ENCODE measurements around the gene MINDY1.

Gene MINDY1

GRCh38 chr1:151006327-151007052, at the start of gene MINDY1:
Gene MINDY1, minus strand, starts transcription at chr1:151006902. Its CDS starts 4,285 bp downstream, at chr1:151002617.
- in situ Hi-C loops (cut with HindIII; ENCODE audit: low pct_ligation_motif_present, low sequenced_read_pairs): no loop called here
- peak; percentile 73 for TF ChIP-seq CTCF (IDR thresholded peaks at IDR 0.05; ENCODE audit: low read depth, low read length, missing control alignments)
- DNase-seq: peak; percentile 80
- Histone ChIP-seq H3K36me3 (replicated peaks) (no peaks in the 10 kb centered on the region), H3K27me3 (replicated peaks) (no peaks in the 10 kb centered on the region), H3K27ac (peak within 1 kb of the TSS; percentile 87), H3K4me3 (ENCODE audit: low read depth, low read length) (peak within 1 kb of the TSS; percentile 59)

GRCh38 chr1:151056149-151056548, 49.4 kb upstream of the MINDY1 start:
- Histone ChIP-seq H3K36me3 (replicated peaks) (peaks cover 59% of the 10 kb centered on the region), H3K27me3 (replicated peaks) (no peaks in the 10 kb centered on the region), H3K4me3 (ENCODE audit: low read depth, low read length) (no peak overlapping the region), H3K27ac (no peak overlapping the region)
- no peak for TF ChIP-seq CTCF (IDR thresholded peaks at IDR 0.05; ENCODE audit: low read depth, low read length, missing control alignments)
- in situ Hi-C loops (cut with HindIII; ENCODE audit: low pct_ligation_motif_present, low sequenced_read_pairs): no loop called here
- no peak for DNase-seq

- Histone ChIP-seq H3K4me3 (ENCODE audit: low read depth, low read length) (no peak overlapping the region), H3K27me3 (replicated peaks) (no peaks in the 10 kb centered on the region), H3K27ac (no peak overlapping the region), H3K36me3 (replicated peaks) (peaks cover 64% of the 10 kb centered on the region)
- no peak for TF ChIP-seq CTCF (IDR thresholded peaks at IDR 0.05; ENCODE audit: low read depth, low read length, missing control alignments)
- in situ Hi-C loops (cut with HindIII; ENCODE audit: low pct_ligation_motif_present, low sequenced_read_pairs): no loop called here
- DNase-seq: no peak
Observed at GRCh38 chr1:151055581-151055980, 48.9 kb upstream of the MINDY1 start.

GRCh38 chr1:151054971-151055547, 48.4 kb upstream of the MINDY1 start:
- Histone ChIP-seq H3K36me3 (replicated peaks) (peaks cover 67% of the 10 kb centered on the region), H3K27me3 (replicated peaks) (no peaks in the 10 kb centered on the region), H3K4me3 (ENCODE audit: low read depth, low read length) (no peak overlapping the region), H3K27ac (no peak overlapping the region)
- in situ Hi-C loops (cut with HindIII; ENCODE audit: low pct_ligation_motif_present, low sequenced_read_pairs): no loop called here
- TF ChIP-seq CTCF (IDR thresholded peaks at IDR 0.05; ENCODE audit: low read depth, low read length, missing control alignments): no peak
- DNase-seq: no peak

GRCh38 chr1:151051356-151052009, 44.8 kb upstream of the MINDY1 start:
- no peaks in the 10 kb centered on the region for H3K27me3 ChIP-seq (replicated peaks)
- H3K36me3 ChIP-seq (replicated peaks): peaks cover 58% of the 10 kb centered on the region
- H3K27ac ChIP-seq: no peak overlapping the region
- no peak overlapping the region for H3K4me3 ChIP-seq (ENCODE audit: low read depth, low read length)
- in situ Hi-C loops (cut with HindIII; ENCODE audit: low pct_ligation_motif_present, low sequenced_read_pairs): no loop called here
- no peak for DNase-seq
- no peak for TF ChIP-seq CTCF (IDR thresholded peaks at IDR 0.05; ENCODE audit: low read depth, low read length, missing control alignments)

Data from brain microvascular endothelial cell (primary cell).